ENCODE results near the gene CLSTN2.

CLSTN2 gene

DNA sequence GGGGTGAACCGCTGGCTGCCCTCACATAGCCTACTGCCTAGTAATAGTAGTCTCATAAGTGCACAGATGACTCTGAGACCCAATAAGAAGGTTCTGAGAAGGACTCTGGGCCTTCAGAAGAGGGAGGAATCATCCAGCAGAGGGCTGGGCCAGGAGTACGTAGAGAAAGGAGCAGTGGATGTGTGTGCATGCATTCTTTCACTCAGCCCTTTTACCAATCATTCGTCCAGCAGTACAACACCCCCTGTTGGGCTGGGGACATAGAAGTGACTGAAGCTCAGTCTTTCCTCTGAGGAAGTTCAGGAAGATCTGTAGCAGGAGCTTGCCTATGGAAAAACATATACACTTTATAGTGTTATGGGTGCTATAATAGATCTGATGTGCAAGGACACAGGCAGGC is 333.1 kb downstream of the CLSTN2 start:
- H3K9me2 ChIP-seq (replicated peaks; ENCODE audit: insufficient read depth, low read length) = no peaks in the 10 kb centered on the region
- H3K9ac ChIP-seq (ENCODE audit: low read length) = no peak overlapping the region
- TF ChIP-seq, protein P1, sequence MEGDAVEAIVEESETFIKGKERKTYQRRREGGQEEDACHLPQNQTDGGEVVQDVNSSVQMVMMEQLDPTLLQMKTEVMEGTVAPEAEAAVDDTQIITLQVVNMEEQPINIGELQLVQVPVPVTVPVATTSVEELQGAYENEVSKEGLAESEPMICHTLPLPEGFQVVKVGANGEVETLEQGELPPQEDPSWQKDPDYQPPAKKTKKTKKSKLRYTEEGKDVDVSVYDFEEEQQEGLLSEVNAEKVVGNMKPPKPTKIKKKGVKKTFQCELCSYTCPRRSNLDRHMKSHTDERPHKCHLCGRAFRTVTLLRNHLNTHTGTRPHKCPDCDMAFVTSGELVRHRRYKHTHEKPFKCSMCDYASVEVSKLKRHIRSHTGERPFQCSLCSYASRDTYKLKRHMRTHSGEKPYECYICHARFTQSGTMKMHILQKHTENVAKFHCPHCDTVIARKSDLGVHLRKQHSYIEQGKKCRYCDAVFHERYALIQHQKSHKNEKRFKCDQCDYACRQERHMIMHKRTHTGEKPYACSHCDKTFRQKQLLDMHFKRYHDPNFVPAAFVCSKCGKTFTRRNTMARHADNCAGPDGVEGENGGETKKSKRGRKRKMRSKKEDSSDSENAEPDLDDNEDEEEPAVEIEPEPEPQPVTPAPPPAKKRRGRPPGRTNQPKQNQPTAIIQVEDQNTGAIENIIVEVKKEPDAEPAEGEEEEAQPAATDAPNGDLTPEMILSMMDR (IDR thresholded peaks at IDR 0.05; ENCODE audit: low read length) = no peak
- no peak for TF ChIP-seq EZH2 (optimal IDR thresholded peaks at IDR 0.05; ENCODE audit: low read depth, low read length)
- no peak for TF ChIP-seq EZH2phosphoT487 (IDR thresholded peaks at IDR 0.05; ENCODE audit: low read length)
- no peak for DNase-seq
- no peaks in the 10 kb centered on the region for H3K9me3 ChIP-seq (replicated peaks; ENCODE audit: insufficient read depth, low read length)
- H4K20me1 ChIP-seq (ENCODE audit: insufficient read depth, low read length) = no peaks in the 10 kb centered on the region
- no peaks in the 10 kb centered on the region for H3K36me3 ChIP-seq (replicated peaks; ENCODE audit: insufficient read depth, low read length)
- H3K79me2 ChIP-seq (ENCODE audit: low read length) = no peaks in the 10 kb centered on the region
- H3K27ac ChIP-seq (ENCODE audit: low read length) = no peak overlapping the region
- no peak overlapping the region for H3K4me3 ChIP-seq (ENCODE audit: low read length)
- H2AFZ ChIP-seq (ENCODE audit: low read length) = no peak overlapping the region
- H3K4me1 ChIP-seq (ENCODE audit: low read length) = no peaks in the 10 kb centered on the region
- no peak overlapping the region for H3K4me2 ChIP-seq (ENCODE audit: low read depth, low read length)
- H3F3A ChIP-seq (ENCODE audit: insufficient read depth, low read length) = no peaks in the 10 kb centered on the region
- H3K27me3 ChIP-seq (replicated peaks; ENCODE audit: insufficient read depth, low read length) = no peaks in the 10 kb centered on the region

DNA sequence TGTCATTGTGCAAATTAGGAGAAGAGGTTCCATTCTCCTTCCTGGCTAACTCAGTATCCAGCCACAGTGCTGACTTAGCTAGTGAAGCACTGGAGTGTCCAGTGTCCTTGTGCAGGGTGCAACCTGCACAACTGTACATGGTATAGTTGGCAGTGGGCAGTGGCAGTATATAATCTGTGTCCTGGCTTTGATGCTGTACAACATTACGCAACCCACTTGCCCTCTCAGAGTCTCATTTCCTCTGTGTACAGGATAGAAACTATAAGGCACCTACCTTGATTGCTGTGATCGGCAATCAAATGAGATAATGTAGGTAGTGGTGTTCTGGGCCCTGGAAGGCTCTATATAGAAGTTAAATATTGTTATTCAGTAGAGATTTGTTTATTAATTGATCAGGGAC is 333.6 kb downstream of the CLSTN2 start:
- H3K79me2 ChIP-seq (ENCODE audit: low read length) = no peaks in the 10 kb centered on the region
- no peaks in the 10 kb centered on the region for H3F3A ChIP-seq (ENCODE audit: insufficient read depth, low read length)
- TF ChIP-seq EZH2phosphoT487 (IDR thresholded peaks at IDR 0.05; ENCODE audit: low read length) = no peak
- TF ChIP-seq EZH2 (optimal IDR thresholded peaks at IDR 0.05; ENCODE audit: low read depth, low read length) = no peak
- TF ChIP-seq, protein P1 (IDR thresholded peaks at IDR 0.05; ENCODE audit: low read length) = no peak
- H3K4me2 ChIP-seq (ENCODE audit: low read depth, low read length) = no peak overlapping the region
- no peaks in the 10 kb centered on the region for H3K36me3 ChIP-seq (replicated peaks; ENCODE audit: insufficient read depth, low read length)
- H3K4me1 ChIP-seq (ENCODE audit: low read length) = no peaks in the 10 kb centered on the region
- H2AFZ ChIP-seq (ENCODE audit: low read length) = no peak overlapping the region
- no peaks in the 10 kb centered on the region for H3K9me2 ChIP-seq (replicated peaks; ENCODE audit: insufficient read depth, low read length)
- H3K9ac ChIP-seq (ENCODE audit: low read length) = no peak overlapping the region
- no peak overlapping the region for H3K4me3 ChIP-seq (ENCODE audit: low read length)
- no peak for DNase-seq
- no peak overlapping the region for H3K27ac ChIP-seq (ENCODE audit: low read length)
- no peaks in the 10 kb centered on the region for H3K27me3 ChIP-seq (replicated peaks; ENCODE audit: insufficient read depth, low read length)
- no peaks in the 10 kb centered on the region for H4K20me1 ChIP-seq (ENCODE audit: insufficient read depth, low read length)
- no peaks in the 10 kb centered on the region for H3K9me3 ChIP-seq (replicated peaks; ENCODE audit: insufficient read depth, low read length)

DNA sequence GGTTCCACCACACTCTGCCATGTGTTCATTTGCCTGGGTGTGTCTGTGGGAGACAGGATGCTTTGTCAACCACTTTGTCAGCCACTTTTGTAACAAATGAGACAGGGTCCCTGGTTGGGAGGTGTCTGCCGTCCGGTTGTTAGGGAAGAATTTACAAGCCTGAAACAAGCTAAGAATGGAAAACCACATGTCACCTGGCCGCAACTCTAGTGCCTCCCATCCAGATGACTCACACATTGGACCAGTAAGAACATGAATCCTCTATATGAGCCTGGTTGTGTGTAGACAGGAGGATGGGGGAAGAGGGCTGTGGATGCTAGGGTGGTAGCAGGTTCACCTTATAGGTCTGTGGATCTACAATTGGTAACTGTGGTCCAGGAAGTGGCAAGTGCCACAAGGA is 335.3 kb downstream of the CLSTN2 start:
- H3K36me3 ChIP-seq (replicated peaks; ENCODE audit: insufficient read depth, low read length) = no peaks in the 10 kb centered on the region
- no peak overlapping the region for H2AFZ ChIP-seq (ENCODE audit: low read length)
- no peak overlapping the region for H3K27ac ChIP-seq (ENCODE audit: low read length)
- no peak overlapping the region for H3K4me2 ChIP-seq (ENCODE audit: low read depth, low read length)
- no peaks in the 10 kb centered on the region for H3K9me2 ChIP-seq (replicated peaks; ENCODE audit: insufficient read depth, low read length)
- no peak overlapping the region for H3K9ac ChIP-seq (ENCODE audit: low read length)
- no peaks in the 10 kb centered on the region for H3K9me3 ChIP-seq (replicated peaks; ENCODE audit: insufficient read depth, low read length)
- no peaks in the 10 kb centered on the region for H4K20me1 ChIP-seq (ENCODE audit: insufficient read depth, low read length)
- no peak for TF ChIP-seq EZH2 (optimal IDR thresholded peaks at IDR 0.05; ENCODE audit: low read depth, low read length)
- no peak for TF ChIP-seq EZH2phosphoT487 (IDR thresholded peaks at IDR 0.05; ENCODE audit: low read length)
- TF ChIP-seq, protein P1 (IDR thresholded peaks at IDR 0.05; ENCODE audit: low read length) = no peak
- no peak for DNase-seq
- no peaks in the 10 kb centered on the region for H3K27me3 ChIP-seq (replicated peaks; ENCODE audit: insufficient read depth, low read length)
- H3K4me1 ChIP-seq (ENCODE audit: low read length) = no peaks in the 10 kb centered on the region
- H3K79me2 ChIP-seq (ENCODE audit: low read length) = no peaks in the 10 kb centered on the region
- H3K4me3 ChIP-seq (ENCODE audit: low read length) = no peak overlapping the region
- no peaks in the 10 kb centered on the region for H3F3A ChIP-seq (ENCODE audit: insufficient read depth, low read length)

Data from MM.1S (cell line).